ENCODE measurements around the gene APBB3. TPM values are rescaled to one million over a fixed set of nuclear protein-coding genes. Genes with fewer than 3 reads are reported as not detected.

Gene APBB3
- total RNA-seq, 1 donor from 2014 or later: 70.7 TPM

DNA sequence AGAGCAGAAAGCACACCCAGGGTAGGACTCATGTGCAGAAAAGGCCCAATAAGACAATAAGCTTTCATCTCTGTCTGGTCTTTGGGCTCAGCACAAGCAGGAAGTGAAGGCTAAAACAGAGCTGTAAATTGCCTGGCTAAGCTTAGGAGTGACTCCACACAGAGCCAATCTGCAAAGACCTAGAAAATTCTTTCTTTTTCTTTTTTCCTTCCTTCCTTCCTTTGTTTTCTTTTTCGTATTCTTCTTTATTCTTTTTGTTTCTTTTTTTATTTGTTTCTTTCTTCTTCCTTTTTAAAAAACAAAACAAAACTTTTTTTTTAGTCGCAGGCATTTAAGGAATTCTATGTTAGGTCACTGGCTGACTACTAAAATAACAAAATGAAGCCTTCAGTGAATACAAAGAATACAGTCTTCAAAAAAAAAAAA is 12.4 kb upstream of the APBB3 start:
- no peak overlapping the region for H3K4me3 Mint-ChIP-seq (ENCODE audit: unreplicated experiment)

GRCh38 chr5:140575309-140575708 is 10.9 kb upstream of the APBB3 start:
- DNase-seq (ENCODE audit: extremely low spot score, unreplicated experiment): no peak
- Mint-ChIP-seq H3K4me1 (ENCODE audit: unreplicated experiment) (peaks cover 21% of the 10 kb centered on the region), H3K9me3 (ENCODE audit: unreplicated experiment) (no peaks in the 10 kb centered on the region), H3K27me3 (ENCODE audit: unreplicated experiment) (peaks cover 2% of the 10 kb centered on the region), H3K4me3 (ENCODE audit: unreplicated experiment) (no peak overlapping the region), H3K27ac (ENCODE audit: unreplicated experiment) (no peak overlapping the region), H3K36me3 (ENCODE audit: unreplicated experiment) (peaks cover 2% of the 10 kb centered on the region)
- peak; percentile 10 for TF ChIP-seq CTCF (IDR thresholded peaks at IDR 0.05)

More for the DNA sequence above, 12.4 kb upstream of the APBB3 start:
- no peak for TF ChIP-seq CTCF (IDR thresholded peaks at IDR 0.05)
- Mint-ChIP-seq H3K4me1 (ENCODE audit: unreplicated experiment) (peaks cover 23% of the 10 kb centered on the region), H3K27me3 (ENCODE audit: unreplicated experiment) (peaks cover 12% of the 10 kb centered on the region), H3K27ac (ENCODE audit: unreplicated experiment) (peak overlapping the region; percentile 78), H3K36me3 (ENCODE audit: unreplicated experiment) (no peaks in the 10 kb centered on the region), H3K9me3 (ENCODE audit: unreplicated experiment) (no peaks in the 10 kb centered on the region)
- DNase-seq (ENCODE audit: extremely low spot score, unreplicated experiment): no peak

- DNase-seq (ENCODE audit: extremely low spot score, unreplicated experiment): peak; percentile 44
Observed at GRCh38 chr5:140574165-140574564, 9.8 kb upstream of the APBB3 start.

GRCh38 chr5:140573683-140574082 is 9.3 kb upstream of the APBB3 start:
- H3K27ac Mint-ChIP-seq (ENCODE audit: unreplicated experiment): peak overlapping the region; percentile 56

More at GRCh38 chr5:140574165-140574564, 9.8 kb upstream of the APBB3 start:
- peaks cover 21% of the 10 kb centered on the region for H3K4me1 Mint-ChIP-seq (ENCODE audit: unreplicated experiment)
- TF ChIP-seq CTCF (IDR thresholded peaks at IDR 0.05): no peak
- H3K27ac Mint-ChIP-seq (ENCODE audit: unreplicated experiment): peak overlapping the region; percentile 56
- peaks cover 2% of the 10 kb centered on the region for H3K36me3 Mint-ChIP-seq (ENCODE audit: unreplicated experiment)
- H3K4me3 Mint-ChIP-seq (ENCODE audit: unreplicated experiment): no peak overlapping the region
- no peaks in the 10 kb centered on the region for H3K27me3 Mint-ChIP-seq (ENCODE audit: unreplicated experiment)
- no peaks in the 10 kb centered on the region for H3K9me3 Mint-ChIP-seq (ENCODE audit: unreplicated experiment)

DNA sequence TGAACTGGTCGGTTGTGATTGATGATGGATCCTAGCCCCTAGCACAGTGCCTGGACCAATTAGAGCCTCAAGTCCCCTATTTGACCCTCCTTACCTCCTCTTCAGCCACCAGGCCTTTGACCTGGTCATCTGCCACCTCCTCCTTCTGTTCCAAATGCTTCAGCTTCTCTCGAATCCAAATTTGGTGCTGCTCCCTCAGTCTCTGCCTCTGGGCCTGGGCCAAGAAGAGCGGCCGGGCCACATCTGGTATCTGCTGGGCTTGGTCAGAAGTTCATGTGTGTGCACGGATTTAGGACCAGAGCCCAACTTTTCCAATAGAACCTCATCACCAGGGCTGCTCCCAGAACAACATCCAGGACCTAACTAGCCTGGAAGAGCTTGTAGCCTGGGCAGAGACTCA is 6.7 kb upstream of the APBB3 start:
- no peak overlapping the region for H3K4me3 Mint-ChIP-seq (ENCODE audit: unreplicated experiment)
- H3K4me1 Mint-ChIP-seq (ENCODE audit: unreplicated experiment): peaks cover 12% of the 10 kb centered on the region
- no peaks in the 10 kb centered on the region for H3K9me3 Mint-ChIP-seq (ENCODE audit: unreplicated experiment)
- H3K27ac Mint-ChIP-seq (ENCODE audit: unreplicated experiment): no peak overlapping the region
- no peak for TF ChIP-seq CTCF (IDR thresholded peaks at IDR 0.05)
- DNase-seq (ENCODE audit: extremely low spot score, unreplicated experiment): peak; percentile 60
- no peaks in the 10 kb centered on the region for H3K27me3 Mint-ChIP-seq (ENCODE audit: unreplicated experiment)
- H3K36me3 Mint-ChIP-seq (ENCODE audit: unreplicated experiment): peaks cover 14% of the 10 kb centered on the region

More at GRCh38 chr5:140573683-140574082, 9.3 kb upstream of the APBB3 start:
- Mint-ChIP-seq H3K36me3 (ENCODE audit: unreplicated experiment) (peaks cover 4% of the 10 kb centered on the region), H3K4me3 (ENCODE audit: unreplicated experiment) (no peak overlapping the region), H3K4me1 (ENCODE audit: unreplicated experiment) (peaks cover 21% of the 10 kb centered on the region), H3K9me3 (ENCODE audit: unreplicated experiment) (no peaks in the 10 kb centered on the region), H3K27me3 (ENCODE audit: unreplicated experiment) (no peaks in the 10 kb centered on the region)
- peak; percentile 78 for DNase-seq (ENCODE audit: extremely low spot score, unreplicated experiment)
- no peak for TF ChIP-seq CTCF (IDR thresholded peaks at IDR 0.05)
